SU-DHL-6 (cell line): ENCODE data around the gene ACTRT3.

Experiments used
- H2AFZ ChIP-seq: fragments of 200-600 bp; sonication (generic); 2 replicates; pipeline ENCODE4 v1.6.1; 2014; ENCODE audit warnings: low read depth, mild to moderate bottlenecking, moderate library complexity, mixed read lengths, antibody characterized with exemption, low read length; ENCODE audit not compliant: severe bottlenecking
- H3F3A ChIP-seq: fragments of 200-600 bp; shearing (Covaris generic); 2 replicates; pipeline ENCODE4 v1.6.0; 2016; ENCODE audit warnings: antibody characterized with exemption, mild to moderate bottlenecking; ENCODE audit not compliant: insufficient read depth
- H3K27ac ChIP-seq: fragments of 200-600 bp; sonication (generic); 2 replicates; pipeline ENCODE4 v1.5.1; 2016; ENCODE audit warnings: low read depth, mild to moderate bottlenecking, low read length, moderate library complexity, mixed read lengths
- H3K27me3 ChIP-seq: fragments of 200-600 bp; sonication (generic), shearing (Covaris generic); 2 replicates; pipeline ENCODE4 v1.6.0; 2014; ENCODE audit warnings: mild to moderate bottlenecking, low read length
- H3K36me3 ChIP-seq: fragments of 200-600 bp; sonication (generic); 2 replicates; pipeline ENCODE4 v1.6.1; 2014; ENCODE audit warnings: mild to moderate bottlenecking, low read length, mixed read lengths
- H3K4me2 ChIP-seq: fragments of 300-600, 200-600 bp; shearing (Covaris generic), sonication (generic); 2 replicates; pipeline ENCODE4 v1.6.0; 2014; ENCODE audit warnings: low read length, low read depth, mild to moderate bottlenecking; ENCODE audit not compliant: poor library complexity, severe bottlenecking
- H3K4me3 ChIP-seq: fragments of 200-600 bp; sonication (generic); 2 replicates; pipeline ENCODE4 v1.5.1; 2014; ENCODE audit warnings: antibody characterized with exemption, low read length, mild to moderate bottlenecking, mixed read lengths; ENCODE audit not compliant: insufficient read depth, poor library complexity, severe bottlenecking
- H3K79me2 ChIP-seq: fragments of 200-600 bp; sonication (generic); 2 replicates; pipeline ENCODE4 v1.6.1; 2014; ENCODE audit warnings: mild to moderate bottlenecking, low read length, moderate library complexity; ENCODE audit not compliant: insufficient read depth
- H3K9ac ChIP-seq: fragments of 200-600 bp; sonication (generic); 2 replicates; pipeline ENCODE4 v1.7.0; 2014; ENCODE audit warnings: mild to moderate bottlenecking, low read length
- H3K9me2 ChIP-seq: fragments of 200-600 bp; sonication (generic); replicated peaks from 2 replicates; pipeline ENCODE4 v1.6.1; 2014; ENCODE audit warnings: low read length; ENCODE audit not compliant: insufficient read depth
- H3K9me3 ChIP-seq: fragments of 200-600 bp; sonication (generic); 2 replicates; pipeline ENCODE4 v1.6.1; 2014; ENCODE audit warnings: low read length, mixed read lengths; ENCODE audit not compliant: insufficient read depth
- H4K20me1 ChIP-seq: fragments of 200-600 bp; sonication (generic); 2 replicates; pipeline ENCODE4 v1.6.1; 2014; ENCODE audit warnings: low read depth, mild to moderate bottlenecking, antibody characterized with exemption, low read length, moderate library complexity, mixed read lengths
- EZH2phosphoT487 ChIP-seq: fragments of 200-600 bp; sonication (generic), shearing (Covaris generic); conservative IDR thresholded peaks from 2 replicates; pipeline ENCODE4 v1.6.1; 2018; ENCODE audit warnings: mild to moderate bottlenecking, antibody characterized with exemption, low read length, moderate library complexity, mixed read lengths
- TF ChIP-seq, protein P1 (sequence below): fragments of 200-600 bp; sonication (generic); IDR thresholded peaks from one replicate; pipeline ENCODE4 v1.5.1; 2017; ENCODE audit warnings: antibody characterized with exemption, mild to moderate bottlenecking, low read length, moderate library complexity; ENCODE audit not compliant: insufficient read depth, poor library complexity, severe bottlenecking

ACTRT3 gene

DNA sequence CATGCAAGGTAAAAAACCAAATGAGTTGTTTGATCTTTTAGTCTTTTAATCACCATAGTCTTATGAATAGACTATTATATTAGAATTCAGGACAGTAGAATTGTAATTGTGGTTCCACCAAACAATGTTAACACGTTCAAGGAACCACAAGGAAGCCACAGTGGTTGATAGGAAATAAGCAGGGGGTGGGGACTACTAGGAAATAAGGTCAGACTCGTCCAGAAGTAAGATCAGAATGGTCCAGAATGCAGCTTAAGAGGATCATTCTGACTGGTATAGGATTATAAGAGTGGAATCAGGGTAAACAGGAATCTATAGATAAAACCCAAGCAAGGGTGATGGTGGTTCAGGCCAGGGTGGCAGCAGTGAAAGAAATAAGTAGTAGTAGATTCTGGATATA is 11.4 kb upstream of the ACTRT3 start:
- Histone ChIP-seq H4K20me1 (no peaks in the 10 kb centered on the region), H3K4me3 (no peak overlapping the region), H3K4me2 (no peak overlapping the region), H2AFZ (no peak overlapping the region), H3F3A (peaks cover 10% of the 10 kb centered on the region; the same call in 1 of the 2 replicates), H3K36me3 (peaks cover 71% of the 10 kb centered on the region), H3K9ac (no peak overlapping the region), H3K79me2 (peaks cover 20% of the 10 kb centered on the region), H3K9me3 (no peaks in the 10 kb centered on the region), H3K9me2 (no peaks in the 10 kb centered on the region), H3K27me3 (no peaks in the 10 kb centered on the region), H3K27ac (no peak overlapping the region)
- TF ChIP-seq, protein P1, sequence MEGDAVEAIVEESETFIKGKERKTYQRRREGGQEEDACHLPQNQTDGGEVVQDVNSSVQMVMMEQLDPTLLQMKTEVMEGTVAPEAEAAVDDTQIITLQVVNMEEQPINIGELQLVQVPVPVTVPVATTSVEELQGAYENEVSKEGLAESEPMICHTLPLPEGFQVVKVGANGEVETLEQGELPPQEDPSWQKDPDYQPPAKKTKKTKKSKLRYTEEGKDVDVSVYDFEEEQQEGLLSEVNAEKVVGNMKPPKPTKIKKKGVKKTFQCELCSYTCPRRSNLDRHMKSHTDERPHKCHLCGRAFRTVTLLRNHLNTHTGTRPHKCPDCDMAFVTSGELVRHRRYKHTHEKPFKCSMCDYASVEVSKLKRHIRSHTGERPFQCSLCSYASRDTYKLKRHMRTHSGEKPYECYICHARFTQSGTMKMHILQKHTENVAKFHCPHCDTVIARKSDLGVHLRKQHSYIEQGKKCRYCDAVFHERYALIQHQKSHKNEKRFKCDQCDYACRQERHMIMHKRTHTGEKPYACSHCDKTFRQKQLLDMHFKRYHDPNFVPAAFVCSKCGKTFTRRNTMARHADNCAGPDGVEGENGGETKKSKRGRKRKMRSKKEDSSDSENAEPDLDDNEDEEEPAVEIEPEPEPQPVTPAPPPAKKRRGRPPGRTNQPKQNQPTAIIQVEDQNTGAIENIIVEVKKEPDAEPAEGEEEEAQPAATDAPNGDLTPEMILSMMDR = no peak
- TF ChIP-seq EZH2phosphoT487 = no peak

DNA sequence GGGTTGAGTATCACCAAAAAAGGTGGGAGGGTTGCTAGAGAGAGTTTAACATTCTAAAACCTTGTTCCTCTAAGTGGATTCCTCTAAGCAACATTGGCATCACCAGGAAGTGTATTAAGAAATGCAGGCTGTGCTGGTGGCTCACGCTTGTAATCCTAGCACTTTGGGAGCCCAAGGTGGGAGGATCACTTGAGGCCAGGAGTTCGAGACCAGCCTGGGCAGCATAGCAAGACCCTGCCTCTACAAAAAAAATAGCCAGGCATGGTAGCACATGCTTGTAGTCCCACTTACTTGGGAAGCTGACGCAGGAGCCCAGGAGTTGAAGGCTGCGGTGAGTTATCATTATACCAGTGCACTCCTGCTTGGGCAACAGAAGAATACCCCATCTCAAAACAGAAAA is 8.5 kb upstream of the ACTRT3 start:
- peaks cover 52% of the 10 kb centered on the region for H3K36me3 ChIP-seq
- peaks cover 7% of the 10 kb centered on the region for H3F3A ChIP-seq
- H3K9me3 ChIP-seq = no peaks in the 10 kb centered on the region
- H3K9ac ChIP-seq = no peak overlapping the region
- no peak overlapping the region for H2AFZ ChIP-seq
- no peaks in the 10 kb centered on the region for H4K20me1 ChIP-seq
- H3K27me3 ChIP-seq = no peaks in the 10 kb centered on the region
- no peak overlapping the region for H3K27ac ChIP-seq
- no peaks in the 10 kb centered on the region for H3K9me2 ChIP-seq
- no peak overlapping the region for H3K4me3 ChIP-seq
- no peak overlapping the region for H3K4me2 ChIP-seq
- H3K79me2 ChIP-seq = peaks cover 45% of the 10 kb centered on the region
- TF ChIP-seq, protein P1 = no peak
- TF ChIP-seq EZH2phosphoT487 = no peak

DNA sequence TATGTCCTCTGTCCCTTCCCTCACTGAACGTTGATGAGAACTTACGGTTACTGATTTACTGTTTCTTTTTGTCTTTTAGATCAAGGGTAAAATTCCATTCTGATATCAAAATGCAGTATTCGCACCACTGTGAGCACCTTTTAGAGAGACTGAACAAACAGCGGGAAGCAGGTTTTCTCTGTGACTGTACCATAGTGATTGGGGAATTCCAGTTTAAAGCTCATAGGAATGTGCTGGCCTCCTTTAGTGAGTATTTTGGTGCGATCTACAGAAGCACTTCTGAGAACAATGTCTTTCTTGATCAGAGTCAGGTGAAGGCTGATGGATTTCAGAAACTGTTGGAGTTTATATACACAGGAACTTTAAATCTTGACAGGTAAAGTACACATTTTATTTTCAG is 4.8 kb upstream of the ACTRT3 start:
- Histone ChIP-seq H3K9me2 (no peaks in the 10 kb centered on the region), H3K27ac (no peak overlapping the region)

More for the DNA sequence above, 4.8 kb upstream of the ACTRT3 start:
- Histone ChIP-seq H3F3A (peaks cover 19% of the 10 kb centered on the region), H3K9me3 (no peaks in the 10 kb centered on the region), H3K4me3 (peak overlapping the region; percentile 86), H3K79me2 (peaks cover 45% of the 10 kb centered on the region), H4K20me1 (no peaks in the 10 kb centered on the region), H3K36me3 (peaks cover 25% of the 10 kb centered on the region), H3K4me2 (peak overlapping the region; percentile 96), H3K9ac (peak overlapping the region; percentile 85), H2AFZ (no peak overlapping the region), H3K27me3 (no peaks in the 10 kb centered on the region)
- TF ChIP-seq EZH2phosphoT487 = no peak
- TF ChIP-seq, protein P1 = no peak
